Amygdala (tissue), 56 donors: ENCODE data around the gene MAP3K10.

Experiments used
- DNase-seq, 56 donors: peaks; one replicate each; lab custom pipeline; 2025; lab: John Stamatoyannopoulos, UW

Gene MAP3K10

DNA sequence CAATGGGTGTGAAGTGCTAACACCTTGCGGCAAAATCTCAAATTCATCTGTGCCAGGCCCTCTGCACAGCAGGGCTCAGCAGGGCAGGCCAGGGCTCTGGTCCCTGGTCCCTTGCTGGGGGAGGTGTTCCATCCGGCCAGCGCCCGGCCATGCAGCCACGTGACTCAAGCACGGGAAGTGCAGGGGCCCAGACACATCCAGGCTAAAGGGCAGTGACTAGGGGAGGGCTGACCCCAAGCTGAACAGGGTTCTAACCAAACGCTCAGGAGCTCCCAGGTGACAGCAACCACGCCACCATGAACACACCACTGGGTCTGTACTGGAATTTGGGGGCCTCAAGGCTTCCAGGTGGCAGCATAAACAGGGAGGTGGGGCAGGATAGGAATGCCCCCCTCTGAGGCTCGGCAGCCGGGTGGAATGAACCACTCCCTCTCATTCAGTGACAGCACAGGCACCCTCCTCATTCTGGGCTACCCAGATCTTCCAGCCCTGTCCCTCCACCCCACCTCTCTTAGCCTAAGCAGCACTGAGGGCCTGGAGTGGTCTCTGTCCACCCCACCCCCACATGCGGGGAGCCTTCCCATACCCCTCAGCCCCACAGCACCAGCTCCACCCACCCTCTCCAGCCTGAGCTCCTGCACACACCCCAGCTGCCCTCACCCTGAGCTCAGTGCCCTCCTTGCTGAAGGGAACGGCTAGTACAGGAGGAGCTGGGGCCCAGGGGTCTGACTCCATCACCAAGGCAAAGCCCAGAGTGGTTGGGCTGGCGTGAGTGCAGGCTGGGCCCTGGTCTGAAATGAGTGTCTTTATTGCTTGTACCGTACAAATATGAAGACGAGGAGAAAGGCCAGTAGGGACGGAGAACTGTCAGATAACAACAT, 40.6 kb downstream of the MAP3K10 start:
- DNase-seq, result no peak

DNA sequence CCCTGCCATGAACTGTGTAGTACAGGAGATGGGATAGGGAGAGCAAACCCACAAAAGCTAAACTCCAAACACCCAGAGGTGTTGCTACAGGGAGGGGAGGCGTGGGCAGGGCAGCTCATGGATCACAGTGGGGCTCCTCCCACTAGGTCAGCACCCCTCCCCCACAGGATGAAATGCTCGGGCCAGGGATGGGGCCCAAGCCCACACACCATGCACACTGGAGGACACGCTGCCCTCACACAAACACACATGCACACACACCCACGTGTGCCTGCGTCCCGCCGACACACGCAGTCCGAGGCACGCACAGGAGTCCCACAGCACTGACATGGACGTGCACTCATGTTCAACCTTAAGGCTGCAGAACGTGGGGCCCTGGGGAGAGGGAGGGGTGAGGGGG, 41.3 kb downstream of the MAP3K10 start:
- DNase-seq, result no peak

DNA sequence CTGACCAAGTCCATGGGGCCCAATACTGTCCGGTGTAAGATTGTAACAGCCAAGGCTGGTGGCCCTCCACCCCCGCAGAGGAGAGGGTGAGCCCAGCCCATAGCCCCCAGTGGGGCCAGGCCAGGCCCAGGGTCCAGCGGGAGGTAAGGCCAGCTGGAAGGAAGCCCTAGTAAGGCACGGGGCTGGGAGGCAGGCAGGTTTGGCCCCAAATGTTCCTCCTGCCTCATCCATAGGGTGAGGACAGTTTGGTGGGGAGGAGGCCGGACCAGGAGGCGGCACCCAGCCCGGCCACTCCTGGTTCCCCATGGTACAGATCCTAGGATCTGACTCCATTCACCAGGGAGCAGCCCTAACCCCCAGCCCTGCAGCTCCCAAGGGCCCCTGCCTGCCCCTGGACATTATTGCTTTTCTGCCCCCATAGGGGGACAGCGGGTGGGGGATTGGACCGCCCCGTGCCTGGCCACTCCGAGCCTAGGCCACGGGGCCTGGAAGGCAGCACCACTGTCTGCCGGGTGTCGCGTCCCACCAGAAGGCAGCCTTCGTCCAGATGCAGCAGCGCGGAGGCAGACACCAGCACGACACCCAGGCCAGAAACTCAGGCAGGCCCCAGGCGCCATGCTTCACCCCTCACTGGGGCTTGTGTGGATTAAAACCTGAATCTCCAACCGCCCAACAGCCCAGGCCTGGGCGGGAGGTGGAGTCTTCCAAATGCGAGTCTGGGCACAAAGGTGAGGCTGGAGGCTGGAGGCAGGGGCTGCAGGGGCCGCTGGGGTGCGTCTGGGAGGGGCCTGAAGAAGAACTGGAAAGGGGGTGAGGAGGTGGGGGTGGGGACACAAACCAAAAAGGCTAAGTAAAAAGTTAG, 42.0 kb downstream of the MAP3K10 start:
- DNase-seq, result no peak

DNA sequence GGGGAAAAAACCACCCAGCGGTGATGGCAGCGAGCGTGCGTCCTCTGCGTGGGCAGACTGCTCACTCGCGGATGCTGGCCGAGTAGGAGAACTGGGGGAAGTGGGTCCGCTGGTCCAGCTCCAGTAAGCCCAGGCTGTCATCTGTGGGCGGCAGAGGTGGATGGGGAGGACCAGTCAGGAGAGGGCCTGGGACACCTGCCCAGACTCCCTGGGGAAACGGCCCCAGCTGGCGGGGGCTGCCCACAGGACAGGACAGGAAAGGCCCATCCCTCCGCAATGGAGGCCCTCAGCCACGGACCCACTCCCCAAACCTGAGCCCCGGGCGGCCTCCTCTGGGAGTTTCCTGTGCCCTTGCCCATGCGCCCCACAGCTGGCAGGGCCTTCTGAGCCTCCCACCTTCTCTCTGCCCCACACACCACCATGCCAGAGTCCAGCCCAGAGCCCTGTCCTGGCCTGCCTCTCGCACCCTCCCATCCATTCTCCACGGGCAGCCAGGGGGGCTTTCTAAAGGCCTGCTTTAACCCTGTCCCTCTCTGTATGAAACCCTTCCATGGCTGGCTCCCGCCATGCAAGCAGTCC, 42.7 kb downstream of the MAP3K10 start:
- DNase-seq, result no peak

DNA sequence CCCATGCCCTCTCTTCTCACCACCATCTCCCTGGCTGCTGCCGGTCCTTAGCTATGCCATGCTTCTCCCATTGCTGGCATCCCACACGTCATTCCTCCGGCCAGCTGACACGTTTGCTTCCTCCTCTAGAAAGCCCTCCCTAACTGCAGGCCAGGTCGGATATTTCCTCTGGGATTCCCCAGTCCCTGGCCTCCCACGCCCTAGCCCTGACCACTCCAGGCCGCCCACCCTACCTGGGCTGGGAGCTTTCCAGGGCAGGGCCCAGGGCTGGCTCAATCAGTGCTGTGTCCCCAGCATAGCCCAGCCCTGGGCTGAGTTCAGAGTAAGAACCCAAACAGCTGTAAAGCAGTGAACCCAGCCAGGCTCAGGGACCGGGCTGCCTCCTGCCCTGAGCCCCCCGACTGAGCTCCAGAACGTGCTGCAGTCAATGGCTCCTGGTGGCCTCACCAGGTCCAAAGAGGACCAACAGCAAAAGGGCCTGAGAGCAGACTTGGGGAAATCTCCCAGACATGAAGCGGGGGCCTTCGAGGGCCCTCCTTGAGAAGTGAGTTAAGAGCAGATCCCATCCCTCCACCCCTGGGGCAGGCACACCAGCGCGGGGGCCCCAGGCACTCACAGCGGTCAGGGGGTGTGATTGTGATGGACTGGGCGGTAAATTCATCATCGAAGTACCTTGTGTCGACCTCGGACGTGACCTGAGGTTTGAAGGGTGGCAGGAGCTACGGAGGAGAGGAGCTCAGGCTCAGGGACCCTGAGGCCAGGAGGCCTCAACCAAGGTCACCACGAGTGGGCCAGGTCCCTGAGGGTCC, 43.4 kb downstream of the MAP3K10 start:
- no peak for DNase-seq

DNA sequence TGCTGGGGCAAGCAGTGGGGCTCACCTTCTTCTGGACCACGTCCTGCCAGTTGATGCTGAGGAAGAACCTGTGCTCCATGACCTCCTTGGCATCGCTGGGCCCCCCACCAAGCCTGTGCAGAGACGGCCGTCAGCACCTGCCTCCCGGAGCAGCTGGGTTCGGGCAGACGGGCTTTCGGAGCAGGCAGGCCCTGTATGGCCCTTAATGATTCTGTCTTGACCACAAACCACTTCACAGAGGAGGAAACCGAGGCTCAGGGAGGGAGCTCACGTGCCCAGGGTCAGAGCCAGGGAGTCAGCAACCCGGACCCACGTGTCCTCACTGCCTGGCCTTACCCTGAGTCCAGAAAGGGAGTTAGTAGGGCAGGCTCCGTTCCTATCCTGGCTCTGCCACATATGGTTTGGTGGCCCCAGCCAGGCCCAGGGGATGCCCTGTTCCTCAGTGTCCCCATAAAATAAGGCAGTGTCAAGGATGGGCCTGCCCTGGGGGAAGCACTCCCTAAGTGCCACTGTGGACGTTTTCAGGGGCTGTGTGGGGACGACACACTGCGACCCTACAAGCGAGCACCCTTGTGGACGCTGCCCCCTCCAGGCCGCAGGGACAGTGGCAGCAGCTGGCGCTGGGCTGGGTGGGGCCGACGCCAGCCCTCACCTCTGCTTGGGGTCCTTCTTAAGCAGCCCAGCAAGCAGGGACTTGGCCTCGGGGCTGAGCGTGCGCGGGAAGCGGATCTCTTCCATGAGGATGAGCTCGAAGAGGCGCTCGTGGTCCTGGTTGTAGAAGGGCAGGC, 44.2 kb downstream of the MAP3K10 start:
- no peak for DNase-seq

DNA sequence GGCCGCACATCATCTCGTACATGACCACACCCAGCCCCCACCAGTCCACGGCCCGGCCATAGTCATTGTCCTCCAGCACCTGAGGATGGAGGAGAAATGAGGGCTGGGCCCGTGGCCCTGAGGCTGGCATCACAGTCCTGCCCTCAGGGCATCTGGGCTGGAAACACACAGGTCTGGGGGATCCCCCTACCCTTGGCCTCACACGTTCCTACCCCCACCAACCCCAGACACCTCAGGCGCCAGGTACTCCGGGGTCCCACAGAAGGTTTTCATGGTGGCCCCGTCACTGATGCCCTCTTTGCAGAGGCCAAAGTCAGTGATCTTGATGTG, 44.8 kb downstream of the MAP3K10 start:
- no peak for DNase-seq

DNA sequence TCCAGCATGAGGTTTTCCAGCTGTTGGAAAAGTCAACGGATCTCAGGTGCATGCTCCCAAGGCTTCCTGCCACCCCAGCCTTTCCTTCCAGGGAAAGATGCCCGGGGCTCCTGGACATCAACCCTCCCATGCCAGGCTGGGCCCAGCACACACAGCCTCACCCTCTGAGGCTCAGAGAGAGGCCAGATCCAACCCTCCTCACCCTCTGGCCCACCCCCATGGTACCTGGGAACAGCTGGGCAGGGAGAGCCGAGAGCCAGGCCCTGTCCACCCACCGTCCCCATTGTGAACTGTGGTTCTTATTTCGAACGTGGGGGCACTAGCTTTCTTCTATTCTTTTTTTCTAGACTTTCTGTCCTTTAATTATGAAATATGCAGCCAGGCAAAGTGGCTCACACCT, 45.1 kb downstream of the MAP3K10 start:
- no peak for DNase-seq

DNA sequence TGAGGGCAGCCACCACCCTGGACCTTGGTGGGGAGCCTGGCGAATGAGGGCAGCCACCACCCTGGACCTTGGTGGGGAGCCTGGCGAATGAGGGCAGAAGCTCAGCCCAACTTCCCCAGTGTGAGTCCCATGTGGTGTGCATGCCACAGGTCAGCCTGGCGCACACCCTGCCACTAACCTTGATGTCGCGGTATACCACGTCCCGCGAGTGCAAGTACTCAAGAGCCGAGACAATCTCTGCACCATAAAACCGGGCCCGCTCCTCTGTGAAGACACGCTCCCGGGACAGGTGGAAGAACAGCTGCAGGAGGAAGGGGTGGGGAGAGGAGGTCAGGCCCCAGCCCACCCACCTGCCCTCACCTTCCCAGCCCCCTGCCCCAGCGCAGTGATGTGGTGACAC, 46.6 kb downstream of the MAP3K10 start:
- DNase-seq, result no peak

DNA sequence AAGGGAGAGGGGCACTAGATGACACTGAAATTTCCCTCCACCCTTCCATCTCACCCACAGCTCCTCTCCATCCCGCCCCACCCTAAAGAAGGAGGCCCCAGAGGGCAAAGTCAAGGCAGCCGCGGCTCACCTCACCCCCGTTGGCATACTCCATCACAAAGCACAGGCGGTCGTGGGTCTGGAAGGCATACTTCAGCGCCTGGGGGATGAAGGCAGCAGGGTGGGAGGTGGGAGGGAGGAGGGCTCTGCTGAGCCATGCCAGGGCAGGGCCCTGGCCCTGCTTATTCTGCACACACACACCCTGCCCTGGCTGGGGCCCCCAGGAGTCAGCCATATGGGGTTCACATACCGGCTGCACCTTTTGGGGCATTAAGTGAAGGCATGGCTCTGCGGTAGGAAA, 47.5 kb downstream of the MAP3K10 start:
- no peak for DNase-seq

DNA sequence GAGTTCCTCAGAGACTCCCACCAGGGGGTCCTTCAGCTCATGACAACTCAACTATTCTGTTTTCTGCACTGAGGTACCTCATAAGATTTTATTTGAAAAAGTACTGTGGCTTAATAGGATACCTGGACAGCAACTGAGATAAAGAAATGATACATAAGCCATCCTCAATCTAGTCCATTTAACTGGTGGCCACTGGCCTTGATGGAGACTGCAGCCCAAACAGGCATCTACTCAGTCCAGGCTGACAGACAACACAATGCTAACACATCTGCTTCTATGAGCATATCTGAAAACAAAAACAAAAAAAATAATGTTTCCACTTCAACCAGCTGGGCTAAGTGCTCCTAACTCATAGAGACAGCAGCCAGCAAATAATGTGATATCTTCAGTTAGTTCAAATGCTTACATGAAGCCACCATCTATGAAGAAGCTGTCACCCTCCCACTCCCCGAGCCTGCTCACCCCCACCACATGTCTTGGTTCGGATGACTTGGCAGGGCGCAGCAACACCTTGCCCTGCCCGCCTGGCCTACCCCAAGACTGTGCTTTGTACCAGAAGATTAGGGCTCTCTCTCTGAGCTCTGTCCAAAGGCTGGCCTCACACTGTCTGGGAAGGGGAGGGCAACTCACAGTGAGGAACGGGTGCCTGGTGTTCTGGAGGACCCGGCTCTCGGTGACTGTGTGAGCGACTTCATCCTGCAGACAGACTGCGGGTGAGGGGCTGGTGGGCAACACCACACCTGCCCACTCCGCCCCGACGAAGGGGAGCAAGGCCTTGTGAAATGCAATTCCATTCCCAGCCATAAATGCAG, 48.4 kb downstream of the MAP3K10 start:
- DNase-seq, result no peak

DNA sequence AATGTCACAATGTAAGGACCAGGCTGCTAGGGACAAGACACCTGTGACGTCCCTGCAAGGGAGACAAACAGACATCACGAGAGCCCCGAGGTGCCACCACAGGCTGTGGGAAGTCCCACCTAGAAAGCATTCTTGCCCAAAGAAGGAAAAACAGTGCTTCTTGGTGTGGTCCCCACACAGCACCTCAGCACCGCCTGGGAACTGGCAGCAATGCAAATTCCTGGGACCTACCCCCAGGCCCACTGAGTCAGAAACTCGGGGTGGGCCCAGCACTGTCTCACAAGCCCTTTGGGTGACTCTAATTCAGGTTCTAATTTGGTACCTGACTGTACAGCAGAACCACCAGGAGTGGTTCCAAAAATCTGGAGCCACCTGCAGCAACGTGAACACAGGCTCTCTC, 49.1 kb downstream of the MAP3K10 start:
- DNase-seq, result no peak

DNA sequence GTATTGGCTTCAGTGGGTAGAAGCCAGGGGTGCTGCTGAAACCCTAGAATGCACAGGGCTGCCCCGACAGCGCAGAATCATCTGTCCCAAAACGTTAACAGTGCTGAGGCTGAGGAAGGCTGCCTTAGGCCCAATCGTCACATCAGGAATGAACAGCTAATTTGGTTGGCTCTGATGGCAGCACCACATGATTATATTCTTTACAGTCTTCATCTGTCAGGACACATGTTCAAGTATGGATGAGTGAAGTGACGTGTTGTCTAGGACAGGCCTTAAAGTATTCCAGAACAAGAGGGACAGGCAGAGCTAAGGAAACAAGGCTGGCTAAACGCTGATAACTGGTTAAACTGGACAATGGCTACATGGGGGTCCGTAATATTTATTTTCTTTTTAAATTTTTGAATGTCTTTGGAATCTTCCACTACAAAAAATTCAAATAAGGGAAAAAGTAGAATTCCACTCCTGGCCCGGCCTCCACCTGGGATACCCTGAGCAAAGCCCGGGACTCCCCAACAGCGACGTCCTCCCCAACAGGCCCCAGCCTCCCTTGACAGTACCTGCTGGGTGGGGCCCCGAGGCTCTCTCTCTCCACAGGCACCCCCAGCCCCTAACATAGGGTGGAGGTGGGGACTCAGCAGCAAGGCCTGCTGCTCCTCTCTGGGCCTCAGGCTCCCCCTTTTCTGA, 50.0 kb downstream of the MAP3K10 start:
- DNase-seq, result no peak

DNA sequence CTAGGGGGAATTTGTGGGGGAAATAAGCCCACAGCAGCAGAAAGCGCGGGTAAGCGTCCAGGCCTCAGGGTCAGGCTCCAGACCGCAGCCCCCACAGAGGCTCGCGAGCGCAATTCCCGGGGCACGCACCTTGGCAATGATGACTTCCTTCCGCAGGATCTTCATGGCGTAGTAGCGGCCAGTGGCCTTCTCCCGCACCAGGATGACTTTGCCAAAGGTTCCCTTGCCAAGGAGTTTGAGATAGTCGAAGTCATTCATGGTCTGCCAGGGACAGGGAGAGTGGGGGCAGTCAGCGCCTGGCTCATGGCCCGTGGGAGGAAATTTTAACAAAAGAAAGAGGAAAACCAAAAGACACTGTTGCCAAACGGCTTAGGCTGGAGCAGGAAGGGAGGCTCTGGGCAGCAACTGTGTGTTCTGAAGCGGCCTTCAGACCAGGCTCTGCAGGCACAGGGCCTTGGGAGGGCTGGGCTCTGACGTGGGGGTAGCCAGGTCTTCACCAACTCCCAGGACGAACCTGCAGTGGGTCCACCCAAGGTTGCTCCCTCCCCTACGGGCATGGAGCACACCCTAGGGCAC, 50.7 kb downstream of the MAP3K10 start:
- peak in 54 of 56 donors; percentile 26 to 92 (median 76) for DNase-seq

DNA sequence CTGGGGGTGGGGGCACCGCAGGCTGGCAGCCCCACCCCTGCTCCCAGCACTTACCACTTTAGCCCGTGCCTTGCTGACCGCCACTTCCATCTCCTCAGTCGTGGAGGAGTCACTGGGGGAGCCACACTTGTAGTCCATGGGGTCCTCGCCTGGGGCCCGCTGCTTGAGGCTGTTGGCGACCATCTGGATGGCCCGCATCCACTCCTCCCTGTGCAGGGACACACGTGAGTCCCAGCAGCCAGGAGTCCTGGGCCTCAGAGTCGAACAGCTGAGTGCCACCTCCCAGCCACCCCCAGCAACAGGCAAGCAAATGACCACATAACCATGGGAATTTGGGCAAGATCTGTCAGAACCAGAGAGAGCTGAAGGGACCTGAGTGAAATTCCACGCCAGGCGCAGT, 51.3 kb downstream of the MAP3K10 start:
- peak in 3 of 56 donors; percentile 18 to 34 (median 30) for DNase-seq

DNA sequence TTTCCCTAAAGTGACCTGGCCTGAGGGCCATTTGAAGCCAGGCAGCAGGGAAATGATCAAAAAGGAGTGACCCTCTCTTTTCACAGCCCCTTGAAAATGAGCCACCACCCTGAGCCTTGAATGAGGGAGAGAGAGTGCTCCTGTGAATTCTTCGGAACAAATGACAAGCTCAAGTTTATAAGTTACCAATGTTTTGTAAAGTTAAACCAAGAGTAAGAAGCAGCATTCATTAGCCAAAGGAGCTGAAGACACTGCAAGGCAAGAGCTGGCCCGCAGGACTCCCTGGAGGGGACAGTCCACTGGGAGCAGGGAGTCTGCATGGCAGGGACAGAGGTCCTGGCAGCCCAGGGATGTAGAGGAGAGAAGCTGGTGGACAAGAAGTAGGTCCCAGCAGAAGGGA, 52.0 kb downstream of the MAP3K10 start:
- no peak for DNase-seq

DNA sequence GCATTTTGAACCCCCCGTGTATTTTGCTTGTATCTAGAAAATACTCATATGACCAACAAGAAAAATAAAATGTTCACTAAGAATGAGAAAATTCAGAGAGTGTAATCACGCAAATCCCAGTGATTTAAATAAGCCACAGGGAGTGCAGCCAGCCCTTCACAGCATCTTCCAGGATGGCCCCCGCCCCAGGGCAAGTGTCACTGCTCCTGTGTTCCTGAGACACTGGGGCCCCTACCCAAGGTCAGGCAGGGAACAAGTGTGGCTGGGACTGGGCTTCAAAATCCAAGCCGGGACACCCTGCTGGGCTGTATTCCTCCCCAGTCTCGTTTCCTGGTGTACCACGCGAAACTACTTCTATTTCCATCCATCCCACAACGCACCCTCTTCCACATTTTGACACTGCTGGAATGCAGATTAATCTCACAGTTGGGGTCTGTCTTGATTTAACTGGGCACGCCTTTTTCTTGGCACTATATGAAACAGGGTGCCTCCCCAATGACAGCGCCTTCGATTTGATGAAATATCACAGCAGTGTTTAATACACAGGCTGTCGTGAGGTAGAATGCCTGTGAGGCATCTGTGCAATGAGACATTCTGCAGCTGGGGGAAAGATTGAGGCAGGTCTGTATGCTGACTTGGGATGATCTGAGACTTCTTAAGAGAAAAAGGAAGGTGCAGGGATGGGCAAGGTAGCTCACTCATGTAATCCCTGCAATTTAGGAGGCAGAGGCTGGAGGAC, 53.5 kb downstream of the MAP3K10 start:
- DNase-seq, result no peak
